HG02970 (cell line): ENCODE results near the gene MYO10.
A peak's percentile ranks its signal among the peaks of the same experiment; 100 is the strongest.
"Not testable (repeated sequence)": the region's sequence is repeated elsewhere in the genome, so short reads cannot be mapped to it uniquely, and the experiment has no call there.

Source experiments
- ATAC-seq: cut with Tn5 transposase; IDR thresholded peaks from one replicate; pipeline ENCODE4 v1.9.1; 2021; ENCODE audit warnings: mild to moderate bottlenecking, moderate library complexity, moderate number of reproducible peaks; ENCODE audit not compliant: unreplicated experiment, low FRiP score

The MYO10 gene

DNA sequence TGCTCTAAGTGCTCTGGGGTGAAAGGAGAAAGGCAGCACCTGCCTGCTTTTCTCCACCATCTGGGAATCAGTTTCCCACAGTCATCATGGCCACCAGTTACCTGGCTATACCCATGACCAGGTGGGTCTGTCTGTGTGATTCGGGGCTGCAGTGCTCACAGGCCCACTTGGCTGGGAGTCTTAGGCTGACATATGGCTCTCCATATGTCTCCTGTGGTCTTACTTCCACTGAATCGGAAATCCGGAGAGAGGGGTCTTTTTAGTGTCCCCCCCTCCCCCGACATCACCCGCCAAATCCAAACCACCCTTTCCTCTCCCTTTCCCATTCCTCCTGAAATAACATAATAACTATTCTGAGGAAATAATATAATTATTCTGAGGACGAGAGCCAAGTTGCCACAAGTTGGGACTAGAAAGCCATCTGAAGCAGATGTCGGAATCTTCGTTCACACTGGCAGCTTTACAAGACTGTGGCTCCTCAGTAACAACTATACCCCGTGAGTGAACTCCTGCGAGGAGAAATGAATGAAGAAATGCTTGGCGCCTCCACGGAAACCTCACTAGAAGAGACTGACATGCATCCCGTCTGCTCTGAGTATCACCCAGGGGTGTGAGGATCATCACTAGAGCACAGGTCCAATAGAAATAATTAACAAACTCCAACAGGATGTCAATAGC, 143.4 kb downstream of the MYO10 start:
- ATAC-seq: no peak

DNA sequence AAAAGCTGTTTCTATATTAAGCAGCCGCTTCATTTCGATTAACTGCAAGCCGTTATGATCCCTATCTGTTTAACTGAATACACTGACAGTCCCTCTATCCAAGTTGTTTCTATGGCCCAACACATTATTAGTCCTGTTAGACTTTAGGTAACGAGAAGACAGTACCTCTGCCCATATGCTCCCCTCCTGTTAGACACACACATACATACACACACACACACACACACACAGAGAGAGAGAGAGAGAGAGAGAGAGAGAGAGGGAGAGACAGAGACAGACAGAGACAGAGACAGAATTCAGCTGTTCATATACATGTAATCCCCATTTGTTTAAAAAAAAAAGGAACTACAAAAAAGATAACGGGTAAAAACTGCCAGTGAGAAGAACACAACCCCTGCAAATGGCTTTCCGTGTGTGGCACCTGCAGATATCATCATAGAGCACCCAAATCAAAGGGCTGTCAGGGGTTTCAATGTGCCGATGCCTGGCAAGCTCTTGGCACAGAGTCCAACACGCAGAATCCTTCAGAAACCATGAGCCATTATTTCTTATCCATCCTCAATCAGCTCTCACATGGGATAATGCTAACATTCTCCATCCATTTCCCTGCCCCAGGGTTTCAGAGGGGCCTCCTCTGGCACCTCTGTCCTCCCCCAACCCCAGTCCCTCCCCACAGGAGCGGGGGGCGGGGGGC, 144.0 kb downstream of the MYO10 start:
- ATAC-seq: no peak

DNA sequence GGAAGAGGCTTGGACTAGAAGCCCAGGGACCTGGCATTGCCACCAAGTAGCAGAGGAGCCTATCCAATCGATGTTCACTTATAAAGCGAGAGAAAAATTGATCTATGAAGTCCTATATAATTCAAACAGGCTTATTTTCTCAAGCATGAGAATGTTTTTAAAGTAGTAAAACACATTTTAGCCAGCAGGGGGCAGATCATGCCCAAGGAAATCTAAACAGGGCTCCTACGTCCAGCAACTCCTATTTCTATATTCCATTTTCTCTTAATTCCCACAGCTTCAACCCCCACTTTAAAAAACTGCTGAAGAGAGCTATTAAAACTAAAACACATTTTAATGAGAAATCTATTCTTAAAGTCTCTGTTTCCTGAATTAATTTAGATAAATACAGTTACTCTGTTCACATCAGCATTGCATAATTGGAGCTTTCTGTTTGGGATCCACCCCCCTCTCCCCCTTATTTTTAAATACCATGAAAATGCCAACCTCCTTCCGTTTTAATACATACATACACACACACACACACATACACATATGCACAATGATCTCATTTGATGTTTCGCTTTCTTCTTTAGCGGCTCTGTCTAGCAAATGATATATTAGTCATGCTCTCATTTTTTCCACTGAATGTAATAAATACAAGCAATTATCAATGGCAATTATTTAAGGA, 144.9 kb downstream of the MYO10 start:
- peak; percentile 64 for ATAC-seq

DNA sequence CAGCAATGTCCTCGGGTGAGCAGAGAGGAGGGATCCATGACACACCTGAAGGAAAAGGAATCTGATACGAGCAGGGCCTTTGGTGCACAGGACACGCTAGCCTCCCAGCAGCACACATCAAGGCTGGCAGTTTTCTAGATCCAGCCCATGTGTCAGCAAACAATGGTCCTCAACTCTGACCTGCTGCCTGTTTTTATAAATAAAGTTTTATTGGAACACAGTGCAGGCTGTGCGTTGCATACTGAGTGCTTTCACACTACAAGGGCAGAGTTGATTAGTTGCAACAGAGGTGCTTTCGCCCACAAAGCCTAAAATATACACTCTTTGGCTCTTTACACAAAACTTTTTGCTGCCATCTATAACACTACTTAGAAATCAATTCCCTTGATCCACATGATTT, 147.1 kb downstream of the MYO10 start:
- ATAC-seq: no peak

- no peak for ATAC-seq
Measured at GRCh38 chr5:16787278-16787677, 148.8 kb downstream of the MYO10 start.

- ATAC-seq: peak; percentile 77
Measured at GRCh38 chr5:16784843-16785791, 151.0 kb downstream of the MYO10 start.

DNA sequence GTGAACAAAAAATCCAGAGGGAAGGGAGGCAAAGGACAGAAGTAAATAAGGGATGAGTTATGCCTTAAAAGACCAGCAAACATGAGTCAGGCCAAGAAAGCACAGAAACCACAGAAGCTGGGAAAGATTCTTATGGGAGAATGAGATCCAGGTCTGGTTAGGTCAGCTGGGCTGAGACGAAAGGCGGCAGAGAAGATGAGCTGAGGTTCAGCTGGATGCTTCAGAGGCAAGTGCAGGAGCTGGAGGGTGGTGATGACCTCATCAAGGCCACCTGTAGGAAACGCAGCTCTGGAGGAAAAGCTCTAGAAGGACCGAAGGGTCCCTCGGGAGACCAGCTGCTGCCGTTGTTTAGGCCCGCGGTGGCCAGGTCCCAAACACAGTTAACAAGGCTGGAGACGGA, 152.0 kb downstream of the MYO10 start:
- ATAC-seq: no peak

- no peak for ATAC-seq
Measured at GRCh38 chr5:16781828-16782626, 154.1 kb downstream of the MYO10 start.

DNA sequence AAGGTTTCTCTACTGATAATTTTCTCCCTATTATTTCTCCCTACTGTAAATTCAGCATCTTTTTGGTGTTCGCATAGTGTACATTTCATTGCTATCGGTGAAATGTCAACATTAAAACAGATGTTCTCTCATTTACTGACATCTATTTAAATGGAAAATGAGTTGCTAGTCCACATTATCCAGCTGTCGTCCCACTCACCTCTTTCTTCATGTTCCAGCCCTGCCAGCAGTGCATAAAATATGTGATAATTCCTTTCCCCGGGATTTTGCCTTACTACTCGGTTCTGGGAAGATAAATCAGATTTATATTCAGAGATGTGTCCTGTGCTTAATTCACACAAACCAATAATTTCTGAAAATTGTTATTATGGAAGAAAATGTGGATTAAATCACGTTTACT, 155.8 kb downstream of the MYO10 start:
- no peak for ATAC-seq

DNA sequence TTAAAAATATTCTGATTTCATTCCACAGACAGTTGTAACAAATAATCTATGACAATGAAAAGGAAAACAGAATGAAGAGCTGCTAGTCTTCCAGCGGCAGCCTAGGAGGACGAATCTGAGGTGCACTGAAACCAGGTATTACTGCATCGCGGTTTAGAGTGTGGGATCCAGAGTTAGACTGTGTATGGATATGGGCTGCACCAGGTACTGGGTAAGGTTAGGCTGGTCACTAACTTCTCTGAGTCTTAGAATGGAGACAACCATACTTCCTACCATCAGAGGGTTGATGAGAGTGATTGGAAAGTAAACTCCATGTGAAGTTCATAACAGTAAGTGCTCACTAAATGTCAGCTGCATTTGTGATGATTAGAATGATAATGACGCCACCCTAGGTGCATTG, 158.7 kb downstream of the MYO10 start:
- ATAC-seq: no peak

- ATAC-seq: no peak
Measured at GRCh38 chr5:16776611-16777251, 159.4 kb downstream of the MYO10 start.

DNA sequence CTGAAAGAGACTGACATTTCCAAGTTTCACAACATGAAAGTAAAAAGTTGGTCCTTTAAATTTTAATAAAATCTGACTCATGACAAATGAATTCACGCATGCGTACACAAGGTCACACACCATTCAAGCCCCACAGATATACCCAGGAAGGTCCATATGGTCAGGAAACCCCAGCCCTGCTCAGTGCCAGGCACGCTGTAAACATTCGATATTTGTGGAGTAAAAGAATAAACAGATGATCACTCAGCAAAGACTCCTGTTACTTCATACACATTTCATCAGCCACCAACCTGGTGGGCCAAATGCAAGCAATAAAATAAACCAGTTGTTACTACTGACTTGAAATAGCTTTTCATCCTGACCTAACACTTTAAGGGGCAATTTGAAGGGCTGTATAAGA, 161.3 kb downstream of the MYO10 start:
- ATAC-seq: no peak

DNA sequence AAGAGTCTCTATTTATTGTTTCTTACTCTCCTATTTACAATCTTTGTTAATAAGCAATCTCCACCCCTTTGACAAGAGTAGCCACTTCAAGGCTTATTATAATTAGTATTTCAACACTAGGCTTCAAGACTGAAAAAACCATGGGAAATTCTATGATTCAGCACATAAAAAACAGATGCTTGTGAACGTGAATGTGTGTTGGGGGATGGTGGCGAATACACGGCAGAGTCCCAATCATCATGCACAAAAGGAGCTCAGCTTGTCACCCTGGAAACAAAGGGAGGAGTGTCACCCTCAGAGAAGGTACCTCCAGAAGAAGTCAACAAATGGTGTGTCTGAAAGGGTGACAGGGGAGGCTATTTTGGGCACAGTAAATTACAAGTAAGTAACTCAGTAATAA, 162.1 kb downstream of the MYO10 start:
- no peak for ATAC-seq

- no peak for ATAC-seq
Measured at GRCh38 chr5:16772556-16772955, 163.5 kb downstream of the MYO10 start.

GRCh38 chr5:16768184-16768583, 167.9 kb downstream of the MYO10 start:
- no peak for ATAC-seq

GRCh38 chr5:16763211-16763610, 172.9 kb downstream of the MYO10 start:
- ATAC-seq: no peak

DNA sequence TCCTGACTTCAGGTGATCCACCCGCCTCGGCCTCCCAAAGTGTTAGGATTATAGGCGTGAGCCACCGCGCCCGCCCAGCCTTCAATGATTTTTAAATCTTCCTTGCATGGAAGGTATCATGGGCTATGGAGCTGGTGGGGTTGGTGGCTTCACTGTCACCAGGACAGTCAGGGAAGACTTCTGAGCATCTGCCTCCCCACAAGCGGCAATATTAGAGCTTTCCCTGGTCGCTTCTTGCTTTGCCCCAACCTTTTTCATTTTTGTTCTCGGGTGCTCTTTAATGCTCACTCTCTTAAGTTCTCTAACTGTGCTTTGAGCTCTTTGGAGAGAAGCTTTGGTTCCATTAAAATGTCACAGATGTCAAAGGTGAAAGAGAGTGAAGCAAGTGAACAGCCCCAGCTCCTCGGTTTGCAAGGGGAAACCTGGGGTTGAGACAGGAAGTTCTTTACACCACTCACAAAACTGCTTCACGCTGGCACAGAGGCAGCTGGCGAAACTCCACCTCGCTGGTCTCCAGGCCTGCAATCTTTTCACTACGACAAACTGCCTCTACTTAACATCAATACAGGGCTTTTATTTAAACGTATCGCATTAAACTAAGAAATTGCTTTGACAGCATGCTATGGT, 176.8 kb downstream of the MYO10 start:
- ATAC-seq: no peak

- ATAC-seq: no peak
Measured at GRCh38 chr5:16757989-16758501, 178.0 kb downstream of the MYO10 start.

DNA sequence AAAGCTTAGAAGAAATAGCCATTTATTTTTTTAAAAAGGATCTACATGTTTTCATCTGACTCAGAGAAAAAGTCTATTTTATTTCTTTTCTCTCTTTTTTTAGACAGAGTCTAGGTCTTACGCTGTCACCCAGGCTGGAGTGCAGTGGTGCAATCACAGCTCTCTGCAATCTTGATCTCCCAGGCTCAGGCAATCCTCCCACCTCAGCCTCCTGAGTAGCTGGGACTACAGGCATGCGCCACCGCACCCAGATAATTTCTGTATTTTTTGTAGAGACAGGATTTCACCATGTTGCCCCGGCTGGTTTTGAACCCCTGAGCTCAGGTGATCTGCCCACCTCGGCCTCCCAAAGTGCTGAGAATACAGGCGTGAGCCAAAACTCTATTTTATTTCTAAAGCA, 178.5 kb downstream of the MYO10 start:
- ATAC-seq: not testable (repeated sequence)
